ENCODE data around the gene TFG. TPM values are rescaled to one million over a fixed set of nuclear protein-coding genes. Genes with fewer than 3 reads are reported as not detected.

Gene TFG
- total and polyA plus RNA-seq, 9 of the 15 experiments (the other 6 are each of a cell fraction or from before 2014, with no cell fraction given), result 31.8 to 143 (median 57.8) TPM

- TF ChIP-seq ELK1 (CRISPR knock-in tag; IDR thresholded peaks at IDR 0.05) (no peak), ETS2 (tag; IDR thresholded peaks at IDR 0.05; ENCODE audit: borderline replicate concordance, poor library complexity, severe bottlenecking) (no peak), SMC3 (conservative IDR thresholded peaks at IDR 0.05; ENCODE audit: insufficient read depth, low read depth, low read length) (0 out of 2 replicates have a peak, but pooled peaks have one; percentile 8), RAD21 (CRISPR knock-in tag; conservative IDR thresholded peaks at IDR 0.05 in 1 of 2, IDR thresholded peaks at IDR 0.05 in 1 of 2) (peak; percentile 17 to 66; a peak in 2 of 4 replicates), THRAP3 (IDR thresholded peaks at IDR 0.05; ENCODE audit: borderline replicate concordance) (no peak), RFX1 (IDR thresholded peaks at IDR 0.05) (no peak)
Measured at GRCh38 chr3:100796556-100796955, 87.3 kb downstream of the TFG start (continued).

DNA sequence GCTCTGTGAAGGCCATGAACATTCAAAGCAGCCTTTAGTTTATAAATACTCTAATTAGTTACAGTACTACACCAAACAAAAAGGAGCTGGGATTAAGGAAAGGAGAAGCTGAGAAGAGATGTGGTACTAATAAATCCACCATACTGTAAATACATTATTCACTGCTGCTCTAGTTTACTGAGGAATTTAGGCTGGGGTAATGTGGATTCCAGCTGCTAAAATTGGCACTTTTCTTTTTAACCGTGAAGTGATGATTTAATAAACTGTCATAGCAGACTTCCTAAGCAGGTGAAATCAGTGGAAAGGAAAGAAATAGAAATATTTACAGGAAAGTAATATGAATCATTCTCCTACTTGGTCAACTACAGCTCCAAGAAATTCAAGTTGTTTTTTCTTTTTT, 88.7 kb downstream of the TFG start:
- Histone ChIP-seq H4K20me1 (replicated peaks; ENCODE audit: control insufficient read depth, insufficient read depth, low read length) (no peaks in the 10 kb centered on the region), H3K9ac (ENCODE audit: insufficient read depth in 1 of 2, low read depth in 2 of 2, low read length in 2 of 2) (no peak overlapping the region), H3K9me1 (ENCODE audit: control insufficient read depth, insufficient read depth, low read length) (no peaks in the 10 kb centered on the region), H3K79me2 (ENCODE audit: control insufficient read depth, insufficient read depth, low read length) (no peaks in the 10 kb centered on the region), H3K4me2 (ENCODE audit: insufficient read depth, low read length) (no peak overlapping the region), H3K4me1 (replicated peaks in 1 of 2; ENCODE audit: control insufficient read depth in 2 of 2, insufficient read depth in 2 of 2, low read length in 2 of 2) (no peaks in the 10 kb centered on the region), H3K36me3 (ENCODE audit: control insufficient read depth, insufficient read depth, low read length) (no peaks in the 10 kb centered on the region), H3K4me3 (no peak overlapping the region), H2AFZ (ENCODE audit: low read depth, low read length) (no peak overlapping the region), H3K9me3 (replicated peaks; ENCODE audit: control insufficient read depth, insufficient read depth, low read depth, low read length) (no peaks in the 10 kb centered on the region; the same call in 1 of the 2 replicates), H3K27ac (ENCODE audit: extremely low read depth, low read depth, low read length) (no peak overlapping the region), H3K27me3 (ENCODE audit: control insufficient read depth in 2 of 2, insufficient read depth in 2 of 2, low read length in 2 of 2) (no peaks in the 10 kb centered on the region)
- POLR2A ChIA-PET, result no interaction called here
- ATAC-seq (no peak), DNase-seq (ENCODE audit: extremely low read depth in 1 of 4, low spot score in 3 of 4) (no peak), FAIRE-seq (no peak)
- 14% methylated on average over 1 of the region's 1 CpG for WGBS (ENCODE audit: insufficient coverage, low coverage, missing lambda C conversion rate)
- CTCF ChIA-PET (ENCODE audit: low intra/inter-chr PET ratio), result no interaction called here
- intact Hi-C loops (cut with micrococcal nuclease), result loop anchor here (5.0 to 10.0 kb wide), 3 partner anchors 61 to 336 kb away; no protein-coding TSS in a partner anchor
- no TSS peak for BruUV-seq (replicated peaks)
- in situ Hi-C loops (cut with MboI), result no loop called here
- TF ChIP-seq EP300 (IDR thresholded peaks at IDR 0.05; ENCODE audit: low read length), result no peak
- no peak for TF ChIP-seq GTF2F1 (IDR thresholded peaks at IDR 0.05; ENCODE audit: low read depth, low read length)
- TF ChIP-seq, protein P1, sequence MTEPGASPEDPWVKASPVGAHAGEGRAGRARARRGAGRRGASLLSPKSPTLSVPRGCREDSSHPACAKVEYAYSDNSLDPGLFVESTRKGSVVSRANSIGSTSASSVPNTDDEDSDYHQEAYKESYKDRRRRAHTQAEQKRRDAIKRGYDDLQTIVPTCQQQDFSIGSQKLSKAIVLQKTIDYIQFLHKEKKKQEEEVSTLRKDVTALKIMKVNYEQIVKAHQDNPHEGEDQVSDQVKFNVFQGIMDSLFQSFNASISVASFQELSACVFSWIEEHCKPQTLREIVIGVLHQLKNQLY (CRISPR knock-in tag; conservative IDR thresholded peaks at IDR 0.05), result no peak
- no peak for TF ChIP-seq CHD4 (IDR thresholded peaks at IDR 0.05; ENCODE audit: insufficient read depth, insufficient replicate concordance, low read depth, low read length, poor library complexity, severe bottlenecking)
- TF ChIP-seq MAFF (IDR thresholded peaks at IDR 0.05; ENCODE audit: low read length), result no peak
- TF ChIP-seq DACH1 (IDR thresholded peaks at IDR 0.05; ENCODE audit: partially characterized antibody), result no peak
- no peak for TF ChIP-seq ARID1B (IDR thresholded peaks at IDR 0.05)
- TF ChIP-seq SNRNP70 (optimal IDR thresholded peaks at IDR 0.05; ENCODE audit: low read depth, low read length), result no peak
- no peak for TF ChIP-seq ILK (tag; IDR thresholded peaks at IDR 0.05; ENCODE audit: borderline replicate concordance, low read depth)
- TF ChIP-seq, protein P2, sequence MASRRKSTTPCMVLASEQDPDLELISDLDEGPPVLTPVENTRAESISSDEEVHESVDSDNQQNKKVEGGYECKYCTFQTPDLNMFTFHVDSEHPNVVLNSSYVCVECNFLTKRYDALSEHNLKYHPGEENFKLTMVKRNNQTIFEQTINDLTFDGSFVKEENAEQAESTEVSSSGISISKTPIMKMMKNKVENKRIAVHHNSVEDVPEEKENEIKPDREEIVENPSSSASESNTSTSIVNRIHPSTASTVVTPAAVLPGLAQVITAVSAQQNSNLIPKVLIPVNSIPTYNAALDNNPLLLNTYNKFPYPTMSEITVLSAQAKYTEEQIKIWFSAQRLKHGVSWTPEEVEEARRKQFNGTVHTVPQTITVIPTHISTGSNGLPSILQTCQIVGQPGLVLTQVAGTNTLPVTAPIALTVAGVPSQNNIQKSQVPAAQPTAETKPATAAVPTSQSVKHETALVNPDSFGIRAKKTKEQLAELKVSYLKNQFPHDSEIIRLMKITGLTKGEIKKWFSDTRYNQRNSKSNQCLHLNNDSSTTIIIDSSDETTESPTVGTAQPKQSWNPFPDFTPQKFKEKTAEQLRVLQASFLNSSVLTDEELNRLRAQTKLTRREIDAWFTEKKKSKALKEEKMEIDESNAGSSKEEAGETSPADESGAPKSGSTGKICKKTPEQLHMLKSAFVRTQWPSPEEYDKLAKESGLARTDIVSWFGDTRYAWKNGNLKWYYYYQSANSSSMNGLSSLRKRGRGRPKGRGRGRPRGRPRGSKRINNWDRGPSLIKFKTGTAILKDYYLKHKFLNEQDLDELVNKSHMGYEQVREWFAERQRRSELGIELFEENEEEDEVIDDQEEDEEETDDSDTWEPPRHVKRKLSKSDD (conservative IDR thresholded peaks at IDR 0.05; ENCODE audit: low read length), result no peak
